Keratinocyte (primary cell): ENCODE results near the gene NBEA. TPM values are rescaled to one million over a fixed set of nuclear protein-coding genes. Genes with fewer than 3 reads are reported as not detected.

Experiments used
- DNase-seq: peaks from one replicate; pipeline ENCODE4 v3.0.0-alpha.2; 2011; ENCODE audit warnings: low read depth, missing footprints, low spot score
- FAIRE-seq: peaks from 2 replicates; lab custom pipeline; 2011; peaks lifted over from hg19 to GRCh38; lab: Jason Lieb, UNC
- H2AFZ ChIP-seq: 2 replicates; pipeline ENCODE4 v1.6.0; 2012; ENCODE audit warnings: low read length, control low read depth, inconsistent platforms; ENCODE audit not compliant: control insufficient read depth
- H3K27ac ChIP-seq: 2 replicates; pipeline ENCODE4 v1.5.1; 2011; ENCODE audit warnings: low read length; ENCODE audit not compliant: control insufficient read depth, insufficient read depth
- H3K27me3 ChIP-seq: 3 replicates; pipeline ENCODE4 v1.6.0; 2011; ENCODE audit warnings: low read length; ENCODE audit not compliant: control insufficient read depth, insufficient read depth; ENCODE audit errors: extremely low read depth
- H3K36me3 ChIP-seq, 2 experiments: 2 replicates in 1 of 2; 3 replicates in 1 of 2; pipeline ENCODE4 v1.5.1; 2011; ENCODE audit warnings: low read length in 2 of 2, mild to moderate bottlenecking in 1 of 2; ENCODE audit not compliant: control insufficient read depth in 2 of 2, insufficient read depth in 2 of 2; ENCODE audit errors: extremely low read depth in 1 of 2
- H3K4me1 ChIP-seq: 3 replicates; pipeline ENCODE4 v1.5.1; 2011; ENCODE audit warnings: low read length; ENCODE audit not compliant: control insufficient read depth, insufficient read depth; ENCODE audit errors: extremely low read depth
- H3K4me2 ChIP-seq: 3 replicates; pipeline ENCODE4 v1.6.0; 2011; ENCODE audit warnings: low read depth, low read length; ENCODE audit not compliant: control insufficient read depth, insufficient read depth; ENCODE audit errors: extremely low read depth
- H3K4me3 ChIP-seq, 3 experiments: fragments of 200-600 bp in 1 of 3; sonication (generic) in 1 of 3; 2 replicates in 2 of 3; 3 replicates in 1 of 3; pipeline ENCODE4 v1.5.1; 2011 to 2016; ENCODE audit warnings: low read length in 3 of 3, mild to moderate bottlenecking in 3 of 3, control low read depth in 2 of 3, inconsistent platforms in 1 of 3, low read depth in 1 of 3, mixed read lengths in 1 of 3, mixed run types in 1 of 3, moderate library complexity in 1 of 3; ENCODE audit not compliant: control insufficient read depth in 2 of 3, insufficient read depth in 2 of 3; ENCODE audit errors: extremely low read depth in 1 of 3
- H3K79me2 ChIP-seq: 2 replicates; pipeline ENCODE4 v1.6.0; 2012; ENCODE audit warnings: low read length; ENCODE audit not compliant: control insufficient read depth, insufficient read depth
- H3K9ac ChIP-seq: 3 replicates; pipeline ENCODE4 v1.6.0; 2011; ENCODE audit warnings: low read length; ENCODE audit not compliant: control insufficient read depth, insufficient read depth; ENCODE audit errors: extremely low read depth
- H3K9me1 ChIP-seq: 3 replicates; pipeline ENCODE4 v1.6.0; 2011; ENCODE audit warnings: low read length; ENCODE audit not compliant: control insufficient read depth, insufficient read depth; ENCODE audit errors: extremely low read depth
- H3K9me3 ChIP-seq: 2 replicates; pipeline ENCODE4 v1.5.1; 2012; ENCODE audit warnings: low read depth, low read length; ENCODE audit not compliant: control insufficient read depth
- H4K20me1 ChIP-seq: 3 replicates; pipeline ENCODE4 v1.6.0; 2011; ENCODE audit warnings: low read length; ENCODE audit not compliant: control insufficient read depth, insufficient read depth; ENCODE audit errors: extremely low read depth
- EZH2 ChIP-seq: IDR thresholded peaks from one replicate; pipeline ENCODE4 v1.6.1; 2012; ENCODE audit warnings: inconsistent platforms, mild to moderate bottlenecking, low read length, moderate library complexity
- dilution Hi-C: fragments of 300-500 bp; cut with MboI; formaldehyde crosslinking; loops from one replicate; pipeline ENCODE4 v1.7.0; 2020; ENCODE audit warnings: low sequenced_read_pairs; ENCODE audit not compliant: extremely low pct_ligation_motif_present
- polyA plus RNA-seq, 5 experiments: library from polyadenylated mRNA; depleted of rRNA in 3 of 5; stranded (reverse) in 3 of 5; stranded (forward) in 1 of 5; unstranded in 1 of 5; fragments of >200 nt; gene quantifications; 1 replicate in 1 of 5; 2 replicates in 3 of 5; 3 replicates in 1 of 5; pipeline versions ENCODE4 v1.2.1 to v1.2.3, GENCODE V29; 2011 to 2012; ENCODE audit warnings: missing spikeins in 2 of 5, low read depth in 1 of 5, low replicate concordance in 1 of 5
- TF ChIP-seq, protein P1 (sequence below), 3 experiments: IDR thresholded peaks in 1 of 3; conservative IDR thresholded peaks in 1 of 3; optimal IDR thresholded peaks in 1 of 3; 2 replicates in 2 of 3; 3 replicates in 1 of 3; pipeline versions ENCODE3 to v1.5.1; 2011; ENCODE audit warnings: low read length in 3 of 3, mild to moderate bottlenecking in 3 of 3, moderate library complexity in 2 of 3, control low read depth in 1 of 3, inconsistent platforms in 1 of 3; ENCODE audit not compliant: insufficient read depth in 2 of 3; ENCODE audit errors: extremely low read depth in 1 of 3

Gene NBEA
- polyA plus RNA-seq, 1 donor (not counting 4 experiments of a cell fraction or from before 2014, with no cell fraction given): 0.05 TPM

DNA sequence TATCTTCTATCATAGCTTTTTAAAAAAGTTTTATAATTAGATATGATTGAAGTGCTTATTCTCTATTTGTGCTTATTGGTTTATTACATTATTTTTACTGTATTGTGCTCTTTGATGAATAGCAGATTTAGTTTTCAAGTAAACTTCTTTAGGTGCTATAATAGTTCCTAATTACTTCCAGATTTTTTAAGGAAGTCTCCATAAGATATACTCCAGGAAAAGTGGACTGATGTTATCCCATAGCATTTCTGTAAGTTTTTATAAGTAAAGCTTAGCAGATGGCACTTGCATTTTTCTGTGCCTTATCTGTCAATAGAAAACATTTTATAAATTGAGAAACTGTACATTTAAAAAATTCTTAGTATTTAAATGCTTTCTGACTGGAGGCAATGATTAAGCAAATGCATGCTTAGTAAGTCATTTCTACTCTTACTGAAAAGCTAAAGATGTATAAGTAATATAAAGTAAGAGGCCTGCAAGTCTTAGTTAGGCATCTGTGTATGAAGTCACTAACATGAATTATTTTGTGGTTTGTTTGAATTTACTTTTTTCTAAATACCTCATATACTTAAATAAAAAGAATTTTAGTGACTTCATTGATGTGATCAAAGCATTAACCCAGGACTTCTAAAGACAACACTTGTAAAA lies 351.6 kb downstream of the NBEA start:
- no peaks in the 10 kb centered on the region for H3K9me3 ChIP-seq
- H2AFZ ChIP-seq: no peak overlapping the region
- FAIRE-seq: no peak
- H3K79me2 ChIP-seq: no peaks in the 10 kb centered on the region
- TF ChIP-seq, protein P1, sequence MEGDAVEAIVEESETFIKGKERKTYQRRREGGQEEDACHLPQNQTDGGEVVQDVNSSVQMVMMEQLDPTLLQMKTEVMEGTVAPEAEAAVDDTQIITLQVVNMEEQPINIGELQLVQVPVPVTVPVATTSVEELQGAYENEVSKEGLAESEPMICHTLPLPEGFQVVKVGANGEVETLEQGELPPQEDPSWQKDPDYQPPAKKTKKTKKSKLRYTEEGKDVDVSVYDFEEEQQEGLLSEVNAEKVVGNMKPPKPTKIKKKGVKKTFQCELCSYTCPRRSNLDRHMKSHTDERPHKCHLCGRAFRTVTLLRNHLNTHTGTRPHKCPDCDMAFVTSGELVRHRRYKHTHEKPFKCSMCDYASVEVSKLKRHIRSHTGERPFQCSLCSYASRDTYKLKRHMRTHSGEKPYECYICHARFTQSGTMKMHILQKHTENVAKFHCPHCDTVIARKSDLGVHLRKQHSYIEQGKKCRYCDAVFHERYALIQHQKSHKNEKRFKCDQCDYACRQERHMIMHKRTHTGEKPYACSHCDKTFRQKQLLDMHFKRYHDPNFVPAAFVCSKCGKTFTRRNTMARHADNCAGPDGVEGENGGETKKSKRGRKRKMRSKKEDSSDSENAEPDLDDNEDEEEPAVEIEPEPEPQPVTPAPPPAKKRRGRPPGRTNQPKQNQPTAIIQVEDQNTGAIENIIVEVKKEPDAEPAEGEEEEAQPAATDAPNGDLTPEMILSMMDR (optimal IDR thresholded peaks at IDR 0.05 in 1 of 3, IDR thresholded peaks at IDR 0.05 in 1 of 3, conservative IDR thresholded peaks at IDR 0.05 in 1 of 3; ENCODE audit: extremely low read depth in 1 of 3, insufficient read depth in 2 of 3, low read length in 3 of 3): no peak
- no peak for TF ChIP-seq EZH2
- no peaks in the 10 kb centered on the region for H4K20me1 ChIP-seq
- H3K27ac ChIP-seq: no peak overlapping the region
- no peak overlapping the region for H3K4me2 ChIP-seq
- H3K36me3 ChIP-seq: no peaks in the 10 kb centered on the region
- H3K9me1 ChIP-seq: no peaks in the 10 kb centered on the region
- H3K9ac ChIP-seq: no peak overlapping the region
- H3K4me1 ChIP-seq: no peaks in the 10 kb centered on the region
- H3K27me3 ChIP-seq: no peaks in the 10 kb centered on the region
- DNase-seq: no peak
- dilution Hi-C loops: no loop called here
- no peak overlapping the region for H3K4me3 ChIP-seq

GRCh38 chr13:35309706-35310105 lies 367.6 kb downstream of the NBEA start:
- Histone ChIP-seq H3K4me3 (no peak overlapping the region), H3K36me3 (no peaks in the 10 kb centered on the region), H3K9me3 (no peaks in the 10 kb centered on the region), H3K4me1 (no peaks in the 10 kb centered on the region), H3K9ac (no peak overlapping the region), H4K20me1 (no peaks in the 10 kb centered on the region), H2AFZ (no peak overlapping the region), H3K4me2 (no peak overlapping the region), H3K9me1 (no peaks in the 10 kb centered on the region), H3K27ac (no peak overlapping the region), H3K27me3 (no peaks in the 10 kb centered on the region), H3K79me2 (no peaks in the 10 kb centered on the region)
- dilution Hi-C loops: no loop called here
- no peak for TF ChIP-seq EZH2
- TF ChIP-seq, protein P1 (optimal IDR thresholded peaks at IDR 0.05 in 1 of 3, IDR thresholded peaks at IDR 0.05 in 1 of 3, conservative IDR thresholded peaks at IDR 0.05 in 1 of 3; ENCODE audit: extremely low read depth in 1 of 3, insufficient read depth in 2 of 3, low read length in 3 of 3): no peak
- DNase-seq (no peak), FAIRE-seq (no peak)
